GM12874 (cell line): Measurements from ENCODE around the gene SRPX2.

Experiments
- TF ChIP-seq, protein P1 (sequence below): IDR thresholded peaks from 2 replicates; pipeline ENCODE4 v1.5.1; 2011; ENCODE audit warnings: low read depth, mild to moderate bottlenecking, control low read depth, low read length, moderate library complexity; ENCODE audit not compliant: insufficient read depth

SRPX2 gene

DNA sequence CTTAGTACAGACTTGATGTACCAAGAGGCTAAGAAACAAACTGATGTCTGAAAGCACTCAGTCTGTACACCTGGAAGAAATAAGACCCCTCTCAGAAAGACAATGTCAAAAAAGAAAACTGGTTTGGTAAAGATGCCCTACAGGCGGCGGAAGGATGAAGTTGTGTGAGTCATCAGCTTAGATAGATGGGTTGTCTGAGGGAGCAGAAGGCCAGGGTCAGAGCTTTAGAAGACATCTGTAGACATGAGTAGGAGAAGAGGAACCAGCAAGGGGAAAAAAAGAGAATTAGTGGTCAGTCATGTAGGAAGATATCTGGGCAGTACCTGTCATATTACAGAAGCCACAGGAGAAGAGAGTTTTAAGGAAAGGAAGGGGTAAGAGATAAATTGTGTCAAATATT is 8.3 kb downstream of the SRPX2 start:
- TF ChIP-seq, protein P1, sequence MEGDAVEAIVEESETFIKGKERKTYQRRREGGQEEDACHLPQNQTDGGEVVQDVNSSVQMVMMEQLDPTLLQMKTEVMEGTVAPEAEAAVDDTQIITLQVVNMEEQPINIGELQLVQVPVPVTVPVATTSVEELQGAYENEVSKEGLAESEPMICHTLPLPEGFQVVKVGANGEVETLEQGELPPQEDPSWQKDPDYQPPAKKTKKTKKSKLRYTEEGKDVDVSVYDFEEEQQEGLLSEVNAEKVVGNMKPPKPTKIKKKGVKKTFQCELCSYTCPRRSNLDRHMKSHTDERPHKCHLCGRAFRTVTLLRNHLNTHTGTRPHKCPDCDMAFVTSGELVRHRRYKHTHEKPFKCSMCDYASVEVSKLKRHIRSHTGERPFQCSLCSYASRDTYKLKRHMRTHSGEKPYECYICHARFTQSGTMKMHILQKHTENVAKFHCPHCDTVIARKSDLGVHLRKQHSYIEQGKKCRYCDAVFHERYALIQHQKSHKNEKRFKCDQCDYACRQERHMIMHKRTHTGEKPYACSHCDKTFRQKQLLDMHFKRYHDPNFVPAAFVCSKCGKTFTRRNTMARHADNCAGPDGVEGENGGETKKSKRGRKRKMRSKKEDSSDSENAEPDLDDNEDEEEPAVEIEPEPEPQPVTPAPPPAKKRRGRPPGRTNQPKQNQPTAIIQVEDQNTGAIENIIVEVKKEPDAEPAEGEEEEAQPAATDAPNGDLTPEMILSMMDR = no peak

DNA sequence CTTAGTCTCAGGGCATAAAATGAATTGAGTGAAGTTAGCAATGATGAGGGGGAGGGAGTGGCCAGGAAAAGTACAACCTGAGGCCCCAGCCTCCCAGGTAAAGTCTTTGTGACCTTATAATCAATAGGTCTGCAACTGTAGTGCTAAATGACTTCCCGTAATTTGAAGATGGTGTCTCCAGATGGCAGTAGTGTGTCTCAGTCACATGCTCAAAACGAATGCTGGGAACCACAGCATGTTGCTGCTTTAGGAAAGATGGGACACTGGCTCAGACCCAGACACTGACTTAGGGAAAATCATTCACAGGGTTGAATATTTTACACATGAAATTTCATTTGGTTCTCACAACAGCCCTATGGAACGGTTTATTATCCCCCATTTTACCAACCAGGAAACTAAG is 10.3 kb downstream of the SRPX2 start:
- TF ChIP-seq, protein P1 = no peak

DNA sequence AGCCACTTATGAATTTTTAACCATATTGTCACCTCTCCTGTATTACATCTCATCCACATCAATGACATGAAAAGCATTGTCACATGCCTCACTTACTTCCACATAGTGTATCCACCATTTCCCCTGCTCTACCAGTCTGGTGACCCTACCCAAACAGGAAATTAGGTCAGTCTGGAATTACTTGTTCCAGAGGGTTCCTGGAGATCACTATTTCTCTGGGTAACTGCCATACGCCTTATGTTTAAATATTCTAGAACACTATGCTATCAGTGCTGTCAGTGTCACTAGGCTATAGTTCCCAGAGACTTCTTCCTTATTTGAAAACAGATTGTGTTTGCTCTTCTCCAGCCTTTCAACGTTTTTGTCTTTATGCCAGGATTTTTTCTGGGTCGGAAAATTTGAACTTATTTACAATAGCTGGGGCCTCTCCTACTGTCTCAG is 15.0 kb downstream of the SRPX2 start:
- TF ChIP-seq, protein P1 = no peak

DNA sequence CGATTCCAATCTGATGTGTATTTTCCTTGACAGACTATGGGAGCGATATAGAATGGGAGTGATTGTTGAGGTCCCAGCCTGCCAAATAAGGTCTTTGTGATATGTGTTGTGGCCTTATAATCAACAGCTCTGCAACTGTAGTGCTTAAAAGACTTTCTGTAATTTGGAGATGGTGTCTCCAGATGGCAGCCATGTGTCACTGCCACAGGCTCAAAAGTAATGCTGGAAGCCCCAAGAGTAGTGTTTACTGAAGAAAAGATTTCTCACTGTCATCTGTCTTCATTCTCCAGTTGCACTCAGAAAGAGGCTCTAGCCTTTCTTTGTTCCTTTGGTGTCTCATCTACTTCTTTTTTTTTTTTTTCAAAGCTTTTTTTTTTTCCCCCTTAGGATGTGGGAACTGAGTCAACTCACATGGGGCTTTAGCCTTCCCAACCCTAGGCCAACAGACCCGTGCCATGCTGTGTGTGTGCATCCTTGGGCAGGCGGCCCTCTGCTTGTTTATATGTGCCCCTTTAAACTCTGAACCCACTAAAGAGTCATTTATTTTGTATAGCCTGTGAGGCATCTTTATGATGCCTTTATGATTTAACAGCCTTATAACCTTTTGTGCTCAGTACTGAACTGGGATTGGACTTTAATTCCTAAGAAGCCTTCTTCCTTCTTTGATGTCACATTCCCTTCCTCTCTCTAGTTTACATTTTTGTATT is 15.6 kb downstream of the SRPX2 start:
- TF ChIP-seq, protein P1 = no peak

DNA sequence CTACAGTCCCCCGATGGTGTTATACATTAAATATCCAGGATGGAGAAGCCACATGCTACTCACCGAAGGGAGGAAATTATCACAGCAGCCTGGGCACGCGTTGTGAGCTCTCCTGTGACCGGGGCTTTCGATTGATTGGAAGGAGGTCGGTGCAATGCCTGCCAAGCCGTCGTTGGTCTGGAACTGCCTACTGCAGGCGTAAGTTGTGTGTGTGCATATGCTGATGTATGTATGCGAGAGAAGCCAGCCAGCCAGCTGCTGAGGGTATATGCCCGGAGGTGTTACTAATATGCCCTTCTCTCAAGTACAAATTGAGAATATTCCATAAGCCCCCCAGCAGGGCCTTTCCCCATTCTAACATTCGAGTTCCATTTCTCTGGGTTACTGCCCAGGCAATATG is 18.2 kb downstream of the SRPX2 start:
- TF ChIP-seq, protein P1 = no peak

DNA sequence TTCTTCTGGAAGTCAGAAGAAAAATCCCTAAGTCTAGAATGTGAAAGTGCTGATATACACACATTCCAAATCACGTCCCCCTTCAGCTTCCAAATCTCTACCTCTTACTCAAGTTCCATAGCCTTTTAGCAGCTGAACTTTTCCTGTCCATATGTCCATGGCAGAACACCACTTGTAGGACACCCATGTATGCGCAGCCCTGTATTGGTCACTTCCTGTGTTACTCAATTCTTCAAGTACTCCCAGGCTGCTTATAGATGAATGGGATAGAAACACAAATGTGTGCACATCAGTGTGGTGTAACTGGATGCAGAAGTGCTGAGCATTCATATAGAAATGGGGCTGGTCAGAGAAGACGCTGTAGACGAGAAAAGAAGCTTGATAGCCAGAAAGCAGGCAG is 18.8 kb downstream of the SRPX2 start:
- TF ChIP-seq, protein P1 = no peak

DNA sequence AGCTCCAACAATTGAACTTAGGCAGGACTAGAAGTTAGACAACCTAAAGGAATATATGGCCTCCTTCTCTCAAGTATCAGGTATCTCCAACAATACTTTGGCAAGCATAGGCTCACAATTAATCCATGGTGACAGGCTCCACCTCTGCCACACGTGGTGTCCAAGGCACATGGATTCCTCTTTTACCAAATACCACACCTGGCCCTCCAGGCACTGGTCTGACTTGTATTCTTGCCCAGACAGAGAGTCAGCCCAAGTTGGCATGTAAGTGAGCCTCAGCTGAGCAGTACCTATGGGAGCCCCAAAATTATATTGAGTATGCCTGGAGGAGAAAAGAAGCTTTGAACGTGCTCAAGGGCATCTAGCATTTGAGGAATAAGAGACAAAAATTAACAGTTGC is 19.6 kb downstream of the SRPX2 start:
- TF ChIP-seq, protein P1 = no peak

DNA sequence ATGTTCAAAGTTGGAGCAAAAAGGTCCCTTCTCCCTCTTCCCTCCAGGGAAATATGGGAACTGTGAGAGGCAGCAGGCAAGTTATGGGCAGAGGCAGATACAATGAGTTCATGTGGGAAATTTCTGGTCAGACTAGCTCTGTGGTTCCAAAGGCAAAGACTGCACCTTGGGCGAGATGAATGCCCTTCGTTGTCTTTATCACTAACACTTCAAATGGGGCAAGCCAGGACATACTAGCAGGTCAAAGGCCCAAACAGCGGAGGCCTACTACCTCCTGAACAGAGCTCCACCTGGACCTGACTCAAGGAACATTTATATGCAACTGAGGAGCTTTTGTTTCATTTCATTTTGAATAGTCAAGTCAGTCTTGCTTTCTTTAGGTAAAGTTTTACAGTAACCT is 29.0 kb downstream of the SRPX2 start:
- TF ChIP-seq, protein P1 = no peak
